ENCODE data around the gene ZNF343.
"Not testable (repeated sequence)": the region's sequence is repeated elsewhere in the genome, so short reads cannot be mapped to it uniquely, and the experiment has no call there.

The ZNF343 gene

DNA sequence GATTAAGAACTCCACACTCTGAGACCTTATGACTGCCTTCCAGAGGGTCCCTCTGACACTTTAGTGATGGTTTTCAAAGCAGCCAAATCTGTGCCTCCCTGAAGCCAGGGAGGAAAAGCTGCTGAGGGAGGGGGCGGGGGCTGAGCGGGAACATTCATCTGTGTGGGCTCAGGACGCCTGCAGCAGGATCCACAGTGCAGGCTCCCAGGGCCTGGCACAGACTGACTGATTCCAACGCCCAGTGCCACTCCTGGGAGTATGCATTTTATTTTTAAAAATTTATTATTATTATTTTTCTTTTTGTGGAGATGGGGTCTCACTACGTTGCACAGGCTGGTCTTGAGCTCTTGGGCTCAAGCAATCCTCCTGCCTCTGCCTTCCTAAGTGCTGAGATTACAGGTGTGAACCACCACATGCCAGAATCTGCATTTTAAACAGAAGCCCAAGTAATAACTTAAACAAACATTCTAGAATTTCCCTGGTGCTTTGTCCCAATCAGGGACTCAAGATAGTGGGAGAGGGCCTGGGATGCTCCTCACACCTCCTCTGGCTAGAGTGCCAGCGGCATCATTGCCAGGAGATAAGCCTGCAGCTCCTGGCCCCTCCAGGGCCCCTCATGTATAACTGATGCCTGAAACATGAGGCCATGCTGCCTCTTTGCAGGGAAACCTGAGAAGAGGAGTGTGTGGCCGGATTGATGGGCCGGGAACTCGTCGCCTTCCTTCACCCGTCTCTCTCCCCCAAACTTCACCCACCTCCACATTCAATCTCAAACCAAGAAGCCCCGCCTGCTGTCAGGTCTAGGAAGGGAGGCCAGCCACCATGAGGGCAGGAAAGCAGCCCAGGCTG is 27.2 kb upstream of the ZNF343 start:
- Histone ChIP-seq H3K4me3 (ENCODE audit: low read depth, low read length) (no peak overlapping the region), H3K27ac (ENCODE audit: low read depth, low read length) (no peak overlapping the region), H3K36me3 (ENCODE audit: insufficient read depth, low read length) (no peaks in the 10 kb centered on the region), H3K27me3 (ENCODE audit: insufficient read depth, low read length) (peaks cover 58% of the 10 kb centered on the region), H3K4me1 (ENCODE audit: control insufficient read depth, insufficient read depth, low read length, unreplicated experiment) (no peaks in the 10 kb centered on the region), H3K79me2 (ENCODE audit: control insufficient read depth, insufficient read depth, low read length, unreplicated experiment) (no peaks in the 10 kb centered on the region), H2AFZ (ENCODE audit: low read length, unreplicated experiment) (no peak overlapping the region)

DNA sequence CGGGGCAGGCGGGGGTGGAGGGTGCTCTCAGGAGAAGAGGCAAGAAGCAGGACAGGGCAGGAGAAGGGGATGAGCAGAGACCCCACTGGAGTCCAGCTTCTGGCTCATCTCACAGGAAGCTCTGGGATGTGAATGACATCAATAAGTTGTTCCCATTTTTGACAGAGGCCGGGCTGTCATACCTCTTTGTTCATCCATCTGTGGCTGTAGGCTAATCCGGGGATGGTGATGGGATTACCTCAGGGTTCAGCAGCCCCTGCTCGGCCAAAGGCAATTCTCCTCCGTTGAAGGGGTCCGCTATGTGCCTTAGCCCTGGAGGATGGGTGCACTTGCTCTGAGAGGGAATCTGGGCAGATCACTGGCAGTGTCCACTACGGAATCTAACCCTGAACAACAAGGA is 24.4 kb upstream of the ZNF343 start:
- H3K27me3 ChIP-seq (ENCODE audit: insufficient read depth, low read length): peaks cover 39% of the 10 kb centered on the region
- no peaks in the 10 kb centered on the region for H3K4me1 ChIP-seq (ENCODE audit: control insufficient read depth, insufficient read depth, low read length, unreplicated experiment)
- no peak overlapping the region for H3K4me3 ChIP-seq (ENCODE audit: low read depth, low read length)
- no peaks in the 10 kb centered on the region for H3K36me3 ChIP-seq (ENCODE audit: insufficient read depth, low read length)
- no peaks in the 10 kb centered on the region for H3K79me2 ChIP-seq (ENCODE audit: control insufficient read depth, insufficient read depth, low read length, unreplicated experiment)
- H3K27ac ChIP-seq (ENCODE audit: low read depth, low read length): no peak overlapping the region
- no peak overlapping the region for H2AFZ ChIP-seq (ENCODE audit: low read length, unreplicated experiment)

DNA sequence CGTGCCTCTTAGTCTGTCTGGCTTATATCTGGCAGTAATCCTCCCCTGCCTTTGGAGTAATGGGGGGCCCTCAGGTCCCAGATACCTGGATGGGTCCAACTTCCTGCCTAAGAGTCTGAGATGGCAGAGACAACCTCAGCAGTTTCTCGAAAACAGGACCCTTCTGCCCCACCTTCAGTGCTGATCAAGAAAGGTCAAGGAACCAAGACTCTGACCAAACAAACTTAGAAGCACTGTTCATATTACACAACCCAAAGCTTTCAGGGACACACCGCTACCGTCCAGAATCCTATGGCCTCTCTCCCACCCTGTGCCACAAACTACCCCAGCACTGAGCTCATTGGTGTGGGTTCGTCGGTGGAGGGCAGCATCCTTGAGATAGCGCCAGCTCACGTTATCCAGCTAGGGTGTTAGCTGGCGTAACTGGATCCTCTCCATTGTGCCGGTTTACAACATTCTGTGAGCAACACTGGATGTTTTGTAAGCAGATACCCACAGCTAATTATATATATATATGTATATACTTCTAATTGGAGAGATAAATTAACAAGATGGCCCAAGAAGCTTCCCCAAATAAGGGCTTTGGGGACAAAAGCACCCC is 20.1 kb upstream of the ZNF343 start:
- no peak overlapping the region for H2AFZ ChIP-seq (ENCODE audit: low read length, unreplicated experiment)
- peaks cover 17% of the 10 kb centered on the region; the same call in 1 of the 2 replicates for H3K27me3 ChIP-seq (ENCODE audit: insufficient read depth, low read length)

DNA sequence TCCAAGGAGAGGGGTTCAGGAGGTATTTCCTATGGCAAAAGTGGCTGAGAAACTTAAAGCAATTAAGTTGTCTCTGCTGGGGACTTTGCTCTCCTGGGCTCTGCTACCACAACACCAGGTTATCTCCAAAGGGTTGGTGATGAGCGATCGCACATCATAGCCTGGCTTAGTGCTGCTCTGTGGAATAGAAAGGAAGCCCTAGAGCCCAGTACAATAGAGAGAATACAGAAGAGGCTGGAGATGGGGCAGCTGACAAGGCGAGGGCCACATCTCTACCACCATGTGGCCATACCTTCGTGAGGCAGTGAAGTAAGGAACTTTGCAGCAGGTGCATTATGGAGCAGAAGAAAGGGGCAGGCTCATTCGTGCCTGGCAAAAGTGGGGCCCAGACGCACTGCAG is 19.0 kb upstream of the ZNF343 start:
- no peak overlapping the region for H2AFZ ChIP-seq (ENCODE audit: low read length, unreplicated experiment)
- peaks cover 10% of the 10 kb centered on the region; the same call in 1 of the 2 replicates for H3K27me3 ChIP-seq (ENCODE audit: insufficient read depth, low read length)
- H3K4me1 ChIP-seq (ENCODE audit: control insufficient read depth, insufficient read depth, low read length, unreplicated experiment): peaks cover 6% of the 10 kb centered on the region
- H3K4me3 ChIP-seq (ENCODE audit: low read depth, low read length): no peak overlapping the region
- H3K36me3 ChIP-seq (ENCODE audit: insufficient read depth, low read length): no peaks in the 10 kb centered on the region
- no peak overlapping the region for H3K27ac ChIP-seq (ENCODE audit: low read depth, low read length)
- H3K79me2 ChIP-seq (ENCODE audit: control insufficient read depth, insufficient read depth, low read length, unreplicated experiment): no peaks in the 10 kb centered on the region

More for the DNA sequence above, 20.1 kb upstream of the ZNF343 start:
- no peak overlapping the region for H3K4me3 ChIP-seq (ENCODE audit: low read depth, low read length)
- H3K27ac ChIP-seq (ENCODE audit: low read depth, low read length): no peak overlapping the region
- peaks cover 5% of the 10 kb centered on the region for H3K4me1 ChIP-seq (ENCODE audit: control insufficient read depth, insufficient read depth, low read length, unreplicated experiment)
- no peaks in the 10 kb centered on the region for H3K79me2 ChIP-seq (ENCODE audit: control insufficient read depth, insufficient read depth, low read length, unreplicated experiment)
- no peaks in the 10 kb centered on the region for H3K36me3 ChIP-seq (ENCODE audit: insufficient read depth, low read length)

DNA sequence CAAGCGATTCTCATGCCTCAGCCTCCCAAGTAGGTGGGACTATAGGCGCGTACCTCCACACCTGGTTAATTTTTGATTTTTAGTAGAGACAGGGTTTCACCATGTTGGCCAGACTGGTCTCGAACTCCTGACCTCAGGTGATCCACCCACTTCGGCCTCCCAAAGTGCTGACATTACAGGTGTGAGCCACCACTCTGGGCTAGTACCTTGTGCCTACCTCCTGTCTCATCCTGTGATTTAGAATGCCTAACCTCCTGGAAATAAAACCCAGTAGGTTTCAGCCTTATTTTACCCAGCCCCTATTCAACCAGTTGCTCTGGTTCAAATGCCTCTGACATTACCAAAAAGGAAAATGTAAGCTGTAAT is 17.5 kb upstream of the ZNF343 start:
- H3K27ac ChIP-seq (ENCODE audit: low read depth, low read length); H3K36me3 ChIP-seq (ENCODE audit: insufficient read depth, low read length); H2AFZ ChIP-seq (ENCODE audit: low read length, unreplicated experiment); H3K27me3 ChIP-seq (ENCODE audit: insufficient read depth, low read length); H3K4me3 ChIP-seq (ENCODE audit: low read depth, low read length); H3K79me2 ChIP-seq (ENCODE audit: control insufficient read depth, insufficient read depth, low read length, unreplicated experiment); H3K4me1 ChIP-seq (ENCODE audit: control insufficient read depth, insufficient read depth, low read length, unreplicated experiment): not testable (repeated sequence)

DNA sequence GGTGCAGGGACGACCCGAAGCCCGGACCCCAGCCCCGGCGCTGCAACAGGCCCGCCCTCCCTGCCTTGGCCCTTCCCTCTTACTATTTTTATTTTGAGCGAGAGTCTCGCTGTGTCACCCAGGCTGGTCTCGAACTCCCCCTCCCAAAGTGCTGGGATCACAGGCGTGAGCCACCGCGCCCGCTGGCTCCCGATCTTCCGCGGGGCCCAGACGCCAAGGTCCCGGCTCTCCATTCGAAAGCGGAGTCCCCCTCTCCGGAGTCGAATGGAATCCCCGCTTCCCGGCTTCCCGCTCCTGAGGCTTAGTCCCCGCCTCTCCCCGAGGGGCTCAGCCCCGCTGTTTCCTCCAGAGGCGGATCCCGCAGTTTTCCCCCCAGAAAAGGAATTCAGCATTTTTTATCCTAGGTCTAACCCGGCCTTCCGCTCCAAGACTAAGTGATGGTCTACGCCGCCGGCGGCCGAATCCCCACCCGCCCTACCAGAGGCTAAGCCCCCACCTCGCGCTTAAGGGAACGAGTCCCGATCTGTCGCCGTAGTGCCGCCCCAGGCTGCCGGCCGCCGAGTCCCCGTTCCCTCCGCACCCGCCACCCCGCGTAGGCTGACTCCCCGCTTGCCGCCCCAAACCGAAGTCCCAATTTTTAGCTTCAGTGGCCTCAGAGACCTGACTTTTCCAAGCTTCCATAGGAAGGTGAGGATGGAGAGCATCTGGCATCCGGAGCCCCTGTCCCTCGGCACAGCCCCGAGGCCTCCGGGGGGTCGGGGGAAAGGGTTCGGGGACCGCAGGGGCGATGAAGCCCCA is 16.2 kb upstream of the ZNF343 start:
- Histone ChIP-seq H3K27me3 (ENCODE audit: insufficient read depth, low read length) (peaks cover 4% of the 10 kb centered on the region; the same call in 1 of the 2 replicates), H3K36me3 (ENCODE audit: insufficient read depth, low read length) (no peaks in the 10 kb centered on the region), H3K4me3 (ENCODE audit: low read depth, low read length) (peak overlapping the region; percentile 87), H3K79me2 (ENCODE audit: control insufficient read depth, insufficient read depth, low read length, unreplicated experiment) (no peaks in the 10 kb centered on the region), H2AFZ (ENCODE audit: low read length, unreplicated experiment) (peak overlapping the region; percentile 78), H3K27ac (ENCODE audit: low read depth, low read length) (peak overlapping the region; percentile 60), H3K4me1 (ENCODE audit: control insufficient read depth, insufficient read depth, low read length, unreplicated experiment) (peaks cover 7% of the 10 kb centered on the region)

DNA sequence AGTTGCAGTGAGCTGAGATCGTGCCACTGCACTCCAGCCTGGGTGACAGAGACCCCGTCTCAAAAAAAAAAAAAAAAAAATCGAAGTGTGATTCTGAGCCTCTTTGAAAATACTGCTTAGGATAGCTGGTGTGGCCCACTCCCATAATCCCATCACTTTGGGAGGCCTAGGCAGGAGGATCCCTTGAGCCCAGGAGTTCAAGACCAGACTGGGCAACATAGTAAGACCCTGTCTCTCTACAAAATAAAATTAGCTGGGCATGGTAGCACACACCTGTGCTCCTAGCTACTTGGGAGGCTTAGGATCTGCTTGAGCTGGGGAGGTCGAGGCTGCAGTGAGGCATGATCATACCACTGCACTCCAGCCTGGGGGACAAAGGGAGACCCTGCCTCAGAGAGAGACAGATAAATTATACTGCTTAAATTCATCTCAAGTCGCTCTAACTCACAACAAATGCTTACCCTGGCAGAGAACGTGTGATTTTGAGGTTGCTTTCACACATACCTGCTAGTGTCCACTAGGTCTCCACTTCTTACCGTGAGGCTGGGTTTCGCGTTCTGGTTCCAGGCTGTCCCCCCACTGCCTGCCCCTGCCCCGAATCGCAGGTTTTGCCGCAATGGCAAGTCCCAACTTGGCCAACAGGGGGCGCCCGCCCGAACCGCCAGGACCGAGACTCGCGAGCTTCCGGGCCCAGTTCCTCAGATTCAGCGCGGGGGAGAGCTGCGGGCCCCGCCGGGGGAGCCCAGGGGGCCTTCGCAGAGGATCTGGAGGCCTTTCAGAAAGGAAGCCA is 15.4 kb upstream of the ZNF343 start:
- H3K36me3 ChIP-seq (ENCODE audit: insufficient read depth, low read length): no peaks in the 10 kb centered on the region
- peak overlapping the region; percentile 60 for H3K27ac ChIP-seq (ENCODE audit: low read depth, low read length)

DNA sequence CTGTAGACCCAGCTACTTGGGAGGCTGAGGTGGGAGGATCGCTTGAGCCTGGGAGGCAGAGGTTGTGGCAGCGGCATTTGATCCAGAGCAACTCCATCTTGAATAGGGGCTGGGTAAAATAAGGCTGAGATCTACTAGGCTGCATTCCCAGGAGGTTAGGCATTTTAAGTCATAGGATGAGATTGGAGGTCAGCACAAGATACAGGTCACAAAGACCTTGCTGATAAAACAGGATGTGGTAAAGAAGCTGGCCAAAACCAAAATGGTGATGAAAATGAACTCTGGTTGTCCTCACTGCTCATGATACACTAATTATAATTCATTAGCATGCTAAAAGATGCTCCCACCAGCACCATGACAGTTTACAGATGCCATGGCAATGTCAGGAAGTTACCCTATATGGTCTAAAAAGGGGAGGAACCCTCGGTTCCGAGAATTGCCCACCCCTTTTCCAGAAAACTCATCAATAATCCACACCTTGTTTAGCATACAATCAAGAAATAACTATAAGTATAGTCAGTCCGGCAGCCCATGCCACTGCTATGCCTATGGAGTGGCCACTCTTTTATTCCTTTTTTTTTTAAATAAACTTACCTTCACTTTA is 14.2 kb upstream of the ZNF343 start:
- not testable (repeated sequence) for H3K27ac ChIP-seq (ENCODE audit: low read depth, low read length); H2AFZ ChIP-seq (ENCODE audit: low read length, unreplicated experiment); H3K27me3 ChIP-seq (ENCODE audit: insufficient read depth, low read length); H3K4me3 ChIP-seq (ENCODE audit: low read depth, low read length); H3K36me3 ChIP-seq (ENCODE audit: insufficient read depth, low read length); H3K79me2 ChIP-seq (ENCODE audit: control insufficient read depth, insufficient read depth, low read length, unreplicated experiment)
- H3K4me1 ChIP-seq (ENCODE audit: control insufficient read depth, insufficient read depth, low read length, unreplicated experiment): peaks cover 17% of the 10 kb centered on the region

More for the DNA sequence above, 15.4 kb upstream of the ZNF343 start:
- Histone ChIP-seq H3K79me2 (ENCODE audit: control insufficient read depth, insufficient read depth, low read length, unreplicated experiment) (no peaks in the 10 kb centered on the region), H3K4me3 (ENCODE audit: low read depth, low read length) (peak overlapping the region; percentile 87), H3K4me1 (ENCODE audit: control insufficient read depth, insufficient read depth, low read length, unreplicated experiment) (peaks cover 15% of the 10 kb centered on the region), H2AFZ (ENCODE audit: low read length, unreplicated experiment) (peak overlapping the region; percentile 78), H3K27me3 (ENCODE audit: insufficient read depth, low read length) (no peaks in the 10 kb centered on the region)

DNA sequence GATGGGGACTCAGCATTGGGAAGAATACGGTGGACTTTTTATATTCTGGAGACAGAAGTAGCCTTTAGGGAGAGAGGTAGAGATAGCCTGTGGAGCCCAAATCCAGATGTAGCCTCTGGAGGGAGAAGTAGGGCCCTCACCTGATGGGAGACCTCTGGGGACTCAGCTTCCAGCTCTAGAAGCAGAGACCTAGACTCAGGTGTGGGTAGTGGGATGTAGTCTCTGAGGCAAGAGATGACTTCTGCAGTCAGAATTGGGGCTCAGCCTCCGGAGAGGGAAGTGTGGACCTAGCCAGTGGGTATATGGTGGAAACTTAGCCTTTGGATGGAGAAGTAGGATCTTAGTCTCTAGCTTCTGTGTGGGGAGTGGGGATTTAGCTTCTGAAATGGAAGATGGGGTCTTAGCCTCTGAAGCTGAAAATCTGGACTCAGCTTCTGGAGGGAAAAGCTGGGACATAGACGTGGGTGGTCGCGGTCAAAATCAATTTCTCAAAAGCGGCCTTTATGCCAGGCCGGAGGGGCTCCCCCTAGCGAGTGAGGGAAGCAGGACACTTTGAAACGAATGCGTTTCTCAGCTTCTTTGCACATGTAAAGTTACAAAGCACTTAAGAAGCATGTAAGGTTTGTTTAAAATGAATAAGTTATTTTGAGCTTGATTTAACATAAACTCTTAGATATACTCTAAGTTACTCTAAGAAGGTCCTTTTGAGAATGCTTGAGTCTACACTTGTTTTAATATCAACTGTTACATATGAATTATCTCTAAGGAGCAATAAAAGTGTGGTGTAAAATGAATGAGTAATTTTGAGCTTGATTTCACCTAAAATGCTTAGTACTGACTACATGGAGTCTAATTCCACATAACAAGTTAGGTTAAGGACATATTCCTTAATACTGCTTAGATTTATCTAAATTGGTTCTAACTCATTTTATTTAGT is 12.9 kb upstream of the ZNF343 start:
- H3K4me1 ChIP-seq (ENCODE audit: control insufficient read depth, insufficient read depth, low read length, unreplicated experiment): peaks cover 17% of the 10 kb centered on the region
- H3K27me3 ChIP-seq (ENCODE audit: insufficient read depth, low read length): no peaks in the 10 kb centered on the region
- H3K36me3 ChIP-seq (ENCODE audit: insufficient read depth, low read length): no peaks in the 10 kb centered on the region
- H2AFZ ChIP-seq (ENCODE audit: low read length, unreplicated experiment): no peak overlapping the region
- H3K4me3 ChIP-seq (ENCODE audit: low read depth, low read length): no peak overlapping the region
- no peak overlapping the region for H3K27ac ChIP-seq (ENCODE audit: low read depth, low read length)
- H3K79me2 ChIP-seq (ENCODE audit: control insufficient read depth, insufficient read depth, low read length, unreplicated experiment): no peaks in the 10 kb centered on the region
